Lower leg skin (tissue), 3 donors: ENCODE results near the gene CAB39L.

Source experiments
- POLR2A ChIP-seq, 2 donors: fragments of 450-650 bp; IDR thresholded peaks; one replicate each; pipeline ENCODE4 v1.6.1; 2016 to 2017; ENCODE audit warnings: antibody characterized with exemption in 2 of 2, mild to moderate bottlenecking in 1 of 2, moderate library complexity in 1 of 2
- TF ChIP-seq, protein P1 (sequence below), 3 donors: fragments of 450-650 bp; IDR thresholded peaks; one replicate each; pipeline ENCODE4 v1.5.1; 2016; ENCODE audit warnings: antibody characterized with exemption in 3 of 3, mild to moderate bottlenecking in 3 of 3, moderate library complexity in 2 of 3

DNA sequence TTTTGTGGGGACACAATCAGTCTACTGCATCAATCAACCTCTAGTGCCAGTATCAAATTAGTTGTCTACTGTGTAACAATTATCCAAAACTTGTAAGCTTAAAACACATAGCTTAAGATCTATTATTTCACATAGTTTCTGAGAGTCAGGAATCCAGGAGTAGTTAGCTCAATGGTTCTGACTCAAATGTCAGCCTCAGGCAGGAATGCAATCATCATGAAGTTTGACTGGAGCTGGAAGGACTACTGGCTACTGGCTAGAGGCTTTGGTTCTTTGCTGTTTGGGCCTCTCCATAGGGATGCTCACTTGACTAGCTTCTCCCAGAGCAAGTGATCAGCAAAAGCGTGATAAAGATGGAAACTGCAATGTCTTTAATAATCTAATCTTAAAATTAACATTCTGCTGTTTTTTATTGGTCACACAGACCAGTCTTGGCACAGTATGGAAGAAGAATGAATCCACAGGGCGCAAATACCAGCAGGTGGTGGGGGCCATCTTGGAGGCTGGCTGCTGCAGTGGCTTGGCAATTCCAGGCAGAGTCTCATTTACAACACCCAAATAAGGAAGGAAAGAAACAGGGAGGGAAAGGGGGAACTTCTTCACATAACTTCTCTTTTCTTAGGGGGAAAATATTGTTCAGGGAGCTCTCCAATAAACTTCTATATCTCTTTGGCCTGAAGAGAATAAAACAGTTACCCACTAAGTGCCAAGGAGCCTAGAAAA lies 15.7 kb downstream of the CAB39L start:
- TF ChIP-seq, protein P1, sequence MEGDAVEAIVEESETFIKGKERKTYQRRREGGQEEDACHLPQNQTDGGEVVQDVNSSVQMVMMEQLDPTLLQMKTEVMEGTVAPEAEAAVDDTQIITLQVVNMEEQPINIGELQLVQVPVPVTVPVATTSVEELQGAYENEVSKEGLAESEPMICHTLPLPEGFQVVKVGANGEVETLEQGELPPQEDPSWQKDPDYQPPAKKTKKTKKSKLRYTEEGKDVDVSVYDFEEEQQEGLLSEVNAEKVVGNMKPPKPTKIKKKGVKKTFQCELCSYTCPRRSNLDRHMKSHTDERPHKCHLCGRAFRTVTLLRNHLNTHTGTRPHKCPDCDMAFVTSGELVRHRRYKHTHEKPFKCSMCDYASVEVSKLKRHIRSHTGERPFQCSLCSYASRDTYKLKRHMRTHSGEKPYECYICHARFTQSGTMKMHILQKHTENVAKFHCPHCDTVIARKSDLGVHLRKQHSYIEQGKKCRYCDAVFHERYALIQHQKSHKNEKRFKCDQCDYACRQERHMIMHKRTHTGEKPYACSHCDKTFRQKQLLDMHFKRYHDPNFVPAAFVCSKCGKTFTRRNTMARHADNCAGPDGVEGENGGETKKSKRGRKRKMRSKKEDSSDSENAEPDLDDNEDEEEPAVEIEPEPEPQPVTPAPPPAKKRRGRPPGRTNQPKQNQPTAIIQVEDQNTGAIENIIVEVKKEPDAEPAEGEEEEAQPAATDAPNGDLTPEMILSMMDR (IDR thresholded peaks at IDR 0.05) = no peak
- TF ChIP-seq POLR2A (IDR thresholded peaks at IDR 0.05) = no peak
